HEK293 (cell line): ENCODE data around the gene RAB3GAP2.

Source experiments
- CTCF ChIP-seq: fragments of 450-650 bp; formaldehyde crosslinking; IDR thresholded peaks from 2 replicates; pipeline ENCODE4 v1.5.1; 2016; ENCODE audit warnings: missing biosample characterization, missing genetic modification characterization
- PRDM4 ChIP-seq: fragments of 450-650 bp; formaldehyde crosslinking; IDR thresholded peaks from 2 replicates; pipeline ENCODE4 v1.5.1; 2017; ENCODE audit warnings: missing biosample characterization, missing genetic modification characterization
- SETDB1 ChIP-seq: IDR thresholded peaks from one replicate; pipeline ENCODE4 v1.6.1; 2017; ENCODE audit warnings: mild to moderate bottlenecking, low read length, moderate library complexity, mixed read lengths; ENCODE audit not compliant: insufficient read length
- ZNF140 ChIP-seq: fragments of 450-650 bp; formaldehyde crosslinking; IDR thresholded peaks from 2 replicates; pipeline ENCODE4 v1.5.1; 2016; ENCODE audit warnings: missing biosample characterization, missing genetic modification characterization
- ZNF274 ChIP-seq, 2 experiments: fragments of 200-500 bp in 1 of 2; fragments of 450-650 bp in 1 of 2; sonication (Bioruptor generic) in 1 of 2; formaldehyde crosslinking in 1 of 2; IDR thresholded peaks; 2 replicates each; pipeline versions ENCODE4 v1.5.1 to v1.6.1; 2014 to 2016; ENCODE audit warnings: borderline replicate concordance in 1 of 2, inconsistent platforms in 1 of 2, low read length in 1 of 2, missing biosample characterization in 1 of 2, missing genetic modification characterization in 1 of 2
- ZNF37A ChIP-seq: fragments of 450-650 bp; IDR thresholded peaks from 2 replicates; pipeline ENCODE4 v1.5.1; 2018; ENCODE audit warnings: missing biosample characterization, missing genetic modification characterization
- ZNF561 ChIP-seq: fragments of 450-650 bp; IDR thresholded peaks from 2 replicates; pipeline ENCODE4 v1.5.1; 2018; ENCODE audit warnings: missing biosample characterization, missing genetic modification characterization, borderline replicate concordance
- ZNF600 ChIP-seq: fragments of 450-650 bp; formaldehyde crosslinking; IDR thresholded peaks from 2 replicates; pipeline ENCODE4 v1.5.1; 2016; ENCODE audit warnings: missing biosample characterization, missing genetic modification characterization

GRCh38 chr1:220219136-220219442 lies 53.2 kb downstream of the RAB3GAP2 start:
- no peak for TF ChIP-seq CTCF (tag by site-specific recombination)
- no peak for TF ChIP-seq ZNF561
- no peak for TF ChIP-seq ZNF140 (tag by site-specific recombination)
- no peak for TF ChIP-seq ZNF274 (IDR thresholded peaks at IDR 0.05; ENCODE audit: low read length)
- no peak for TF ChIP-seq ZNF274 (tag by site-specific recombination; IDR thresholded peaks at IDR 0.05; ENCODE audit: borderline replicate concordance)
- no peak for TF ChIP-seq ZNF37A
- TF ChIP-seq SETDB1 = no peak
- TF ChIP-seq ZNF600 = no peak
- no peak for TF ChIP-seq PRDM4 (tag by site-specific recombination)
